Activated CD4-positive, alpha-beta T cell treated with anti-CD3 and anti-CD28 coated beads for 36 hours (primary cell): ENCODE measurements around the gene TGFBRAP1. TPM values are rescaled to one million over a fixed set of nuclear protein-coding genes. Genes with fewer than 3 reads are reported as not detected.

Experiments used
- ATAC-seq: fragments of 200-7000 bp; cut with Tn5 transposase; one replicate; pipeline ENCODE4 v1.10.0; 2021; ENCODE audit warnings: mild to moderate bottlenecking, moderate library complexity
- CTCF ChIA-PET: fragments of 350-600 bp; sonication (Branson Sonifier 250); formaldehyde crosslinking; loops from one replicate; lab custom pipeline; 2021; ENCODE audit warnings: antibody characterized with exemption; lab: Charles Lee
- POLR2A ChIA-PET: fragments of 350-600 bp; sonication (Branson Sonifier 250); formaldehyde crosslinking; loops from one replicate; lab custom pipeline; 2021; ENCODE audit warnings: antibody characterized with exemption, inconsistent platforms; lab: Charles Lee
- DNase-seq: peaks from one replicate; pipeline ENCODE4 v3.0.0-alpha.2; 2020
- H3K27ac Mint-ChIP-seq: one replicate; pipeline ENCODE4 v1.8.0; 2021; ENCODE audit warnings: mixed read lengths
- H3K27me3 Mint-ChIP-seq: one replicate; pipeline ENCODE4 v1.8.0; 2021; ENCODE audit warnings: mixed read lengths
- H3K36me3 Mint-ChIP-seq: one replicate; pipeline ENCODE4 v1.8.0; 2021; ENCODE audit warnings: low read depth, mixed read lengths
- H3K4me1 Mint-ChIP-seq: one replicate; pipeline ENCODE4 v1.8.0; 2021; ENCODE audit warnings: mixed read lengths
- H3K4me3 Mint-ChIP-seq: one replicate; pipeline ENCODE4 v1.8.0; 2021; ENCODE audit warnings: mild to moderate bottlenecking, moderate library complexity, mixed read lengths
- H3K9me3 Mint-ChIP-seq: one replicate; pipeline ENCODE4 v1.8.0; 2021; ENCODE audit warnings: low read depth, mixed read lengths
- intact Hi-C, 2 experiments: fragments of 100-400 bp; cut with DNase I in 1 of 2; cut with micrococcal nuclease in 1 of 2; formaldehyde crosslinking; loops; one replicate each; pipeline versions ENCODE4 v1.14.2 to v1.15.1; 2022 to 2024; cut with DNase I, micrococcal nuclease
- total RNA-seq, 2 experiments: library from RNA; stranded (reverse); gene quantifications; one replicate each; pipeline ENCODE4 v1.2.3, GENCODE V29; 2021

The TGFBRAP1 gene
- total RNA-seq, 2 experiments from 2014 or later: 20.0 to 20.6 TPM

GRCh38 chr2:105344704-105345345 is 15.3 kb upstream of the TGFBRAP1 start:
- Mint-ChIP-seq H3K4me3 (no peak overlapping the region), H3K4me1 (no peaks in the 10 kb centered on the region), H3K36me3 (peaks cover 46% of the 10 kb centered on the region), H3K27ac (no peak overlapping the region), H3K9me3 (no peaks in the 10 kb centered on the region), H3K27me3 (no peaks in the 10 kb centered on the region)
- DNase-seq (no peak), ATAC-seq (no peak)
- ChIA-PET POLR2A (no interaction called here), CTCF (interaction anchor here (0.7 to 1.1 kb wide), 6 partner anchors 9 to 199 kb away, joined by 3 to 5 read pairs (median 3); no protein-coding TSS in a partner anchor)
- intact Hi-C loops: no loop called here

- H3K4me3 Mint-ChIP-seq: peak overlapping the region; percentile 91
- intact Hi-C loops: loop anchor here (5.0 to 10.0 kb wide), 4 partner anchors 302 to 748 kb away; partner anchors contain the start of genes MRPS9 (in 1 of the 2) and NCK2 (in 1 of the 2)
- no peak overlapping the region for H3K27ac Mint-ChIP-seq
Observed at GRCh38 chr2:105339414-105339813, 9.9 kb upstream of the TGFBRAP1 start.

GRCh38 chr2:105338020-105338385 is 8.5 kb upstream of the TGFBRAP1 start:
- no peak for DNase-seq
- Mint-ChIP-seq H3K36me3 (peaks cover 24% of the 10 kb centered on the region), H3K9me3 (no peaks in the 10 kb centered on the region), H3K4me3 (peak overlapping the region; percentile 91), H3K27ac (peak overlapping the region; percentile 100), H3K27me3 (no peaks in the 10 kb centered on the region), H3K4me1 (peaks cover 27% of the 10 kb centered on the region)
- ChIA-PET POLR2A (no interaction called here), CTCF (interaction anchor here (0.8 to 3.8 kb wide), 3 partner anchors 10 to 11 kb away, joined by 3 to 14 read pairs (median 10); no protein-coding TSS in a partner anchor)
- intact Hi-C loops: loop anchor here (5.0 to 10.0 kb wide), 4 partner anchors 301 to 749 kb away; partner anchors contain the start of genes MRPS9 (in 1 of the 2) and NCK2 (in 1 of the 2)
- ATAC-seq: peak; percentile 23

More at GRCh38 chr2:105339414-105339813, 9.9 kb upstream of the TGFBRAP1 start:
- no peak for DNase-seq
- Mint-ChIP-seq H3K4me1 (peaks cover 27% of the 10 kb centered on the region), H3K9me3 (no peaks in the 10 kb centered on the region), H3K36me3 (peaks cover 27% of the 10 kb centered on the region), H3K27me3 (no peaks in the 10 kb centered on the region)
- CTCF ChIA-PET: interaction anchor here (2.5 to 3.8 kb wide), 2 partner anchors 9 to 11 kb away, joined by 10 to 14 read pairs; no protein-coding TSS in a partner anchor
- POLR2A ChIA-PET: no interaction called here
- ATAC-seq: no peak

GRCh38 chr2:105337122-105338019 is 7.8 kb upstream of the TGFBRAP1 start, which contains the start of gene C2orf49:
C2orf49 (plus strand) TSS chr2:105337540; CDS start chr2:105337588, 48 bp downstream.
- peaks cover 19% of the 10 kb centered on the region for H3K36me3 Mint-ChIP-seq
- POLR2A ChIA-PET: interaction anchor here (0.6 kb wide), 1 partner anchor 800 kb away, joined by 3 read pairs; no protein-coding TSS in a partner anchor
- CTCF ChIA-PET: interaction anchor here (0.7 to 3.8 kb wide), 3 partner anchors 9 to 29 kb away, joined by 3 to 14 read pairs (median 3); no protein-coding TSS in a partner anchor
- DNase-seq (peak; percentile 94), ATAC-seq (peak; percentile 93)
- intact Hi-C loops: loop anchor here (1.0 to 10.0 kb wide), 7 partner anchors 8 to 857 kb away; partner anchors contain the start of genes TGFBRAP1 (in 2 of the 2), FHL2 (in 1 of the 2), MRPS9 (in 1 of the 2) and NCK2 (in 1 of the 2)
- H3K27ac Mint-ChIP-seq: peak within 1 kb of the TSS; percentile 100
- H3K4me1 Mint-ChIP-seq: peaks cover 27% of the 10 kb centered on the region
- peak within 1 kb of the TSS; percentile 91 for H3K4me3 Mint-ChIP-seq
- no peaks in the 10 kb centered on the region for H3K9me3 Mint-ChIP-seq
- no peaks in the 10 kb centered on the region for H3K27me3 Mint-ChIP-seq

- Mint-ChIP-seq H3K27me3 (no peaks in the 10 kb centered on the region), H3K4me3 (peak overlapping the region; percentile 91), H3K36me3 (peaks cover 17% of the 10 kb centered on the region), H3K9me3 (no peaks in the 10 kb centered on the region), H3K27ac (peak overlapping the region; percentile 100), H3K4me1 (peaks cover 27% of the 10 kb centered on the region)
- ChIA-PET POLR2A (no interaction called here), CTCF (interaction anchor here (3.8 kb wide), 1 partner anchor 8 kb away, joined by 14 read pairs; no protein-coding TSS in a partner anchor)
- DNase-seq (no peak), ATAC-seq (no peak)
- intact Hi-C loops: loop anchor here (1.0 to 10.0 kb wide), 7 partner anchors 7 to 858 kb away; partner anchors contain the start of genes TGFBRAP1 (in 2 of the 2), FHL2 (in 1 of the 2), MRPS9 (in 1 of the 2) and NCK2 (in 1 of the 2)
Observed at GRCh38 chr2:105336786-105337121, 7.2 kb upstream of the TGFBRAP1 start.

- peak overlapping the region; percentile 31 for H3K27ac Mint-ChIP-seq
- POLR2A ChIA-PET: interaction anchor here (0.8 kb wide), 1 partner anchor 14 kb away, joined by 3 read pairs; no protein-coding TSS in a partner anchor
- peaks cover 10% of the 10 kb centered on the region for H3K36me3 Mint-ChIP-seq
Observed at GRCh38 chr2:105335469-105335868, 5.9 kb upstream of the TGFBRAP1 start.

GRCh38 chr2:105334211-105334610 is 4.7 kb upstream of the TGFBRAP1 start:
- intact Hi-C loops: loop anchor here (1.0 to 10.0 kb wide), 2 partner anchors 60 to 411 kb away; partner anchors contain the start of gene NCK2 (in 1 of the 2)
- H3K4me1 Mint-ChIP-seq: peaks cover 30% of the 10 kb centered on the region
- H3K27ac Mint-ChIP-seq: no peak overlapping the region
- H3K36me3 Mint-ChIP-seq: peaks cover 6% of the 10 kb centered on the region
- ChIA-PET POLR2A (no interaction called here), CTCF (no interaction called here)
- H3K9me3 Mint-ChIP-seq: no peaks in the 10 kb centered on the region
- no peak for DNase-seq
- H3K4me3 Mint-ChIP-seq: no peak overlapping the region
- H3K27me3 Mint-ChIP-seq: no peaks in the 10 kb centered on the region
- no peak for ATAC-seq

More at GRCh38 chr2:105335469-105335868, 5.9 kb upstream of the TGFBRAP1 start:
- intact Hi-C loops: loop anchor here (5.0 to 10.0 kb wide), 4 partner anchors 298 to 752 kb away; partner anchors contain the start of genes MRPS9 (in 1 of the 2) and NCK2 (in 1 of the 2)
- H3K4me3 Mint-ChIP-seq: peak overlapping the region; percentile 91
- ATAC-seq (no peak), DNase-seq (no peak)
- H3K9me3 Mint-ChIP-seq: no peaks in the 10 kb centered on the region
- CTCF ChIA-PET: interaction anchor here (0.9 to 1.4 kb wide), 2 partner anchors 9 to 13 kb away, joined by 3 read pairs; no protein-coding TSS in a partner anchor
- H3K4me1 Mint-ChIP-seq: peaks cover 30% of the 10 kb centered on the region
- H3K27me3 Mint-ChIP-seq: no peaks in the 10 kb centered on the region

- H3K9me3 Mint-ChIP-seq: no peaks in the 10 kb centered on the region
- peak; percentile 36 for DNase-seq
- H3K4me1 Mint-ChIP-seq: peaks cover 35% of the 10 kb centered on the region
- peaks cover 11% of the 10 kb centered on the region for H3K36me3 Mint-ChIP-seq
- H3K27me3 Mint-ChIP-seq: no peaks in the 10 kb centered on the region
- ChIA-PET CTCF (interaction anchor here (1.9 kb wide), 1 partner anchor 8 kb away, joined by 6 read pairs; no protein-coding TSS in a partner anchor), POLR2A (no interaction called here)
- peak overlapping the region; percentile 83 for H3K4me3 Mint-ChIP-seq
- peak overlapping the region; percentile 97 for H3K27ac Mint-ChIP-seq
- peak; percentile 24 for ATAC-seq
- intact Hi-C loops: loop anchor here in 1 of 2 experiments (10.0 kb wide), 1 partner anchor 414 kb away; the partner anchor contains the start of gene NCK2
Observed at GRCh38 chr2:105330681-105331375, 1.3 kb upstream of the TGFBRAP1 start.

- Mint-ChIP-seq H3K36me3 (peaks cover 20% of the 10 kb centered on the region), H3K27me3 (no peaks in the 10 kb centered on the region), H3K4me3 (peak overlapping the region; percentile 98), H3K27ac (peak overlapping the region; percentile 96), H3K9me3 (no peaks in the 10 kb centered on the region), H3K4me1 (peaks cover 44% of the 10 kb centered on the region)
- ATAC-seq: peak; percentile 31
- DNase-seq: no peak
- ChIA-PET CTCF (interaction anchor here (0.8 to 1.9 kb wide), 2 partner anchors 9 to 14 kb away, joined by 3 to 14 read pairs; partner anchors contain the start of gene C2orf49), POLR2A (no interaction called here)
- intact Hi-C loops: loop anchor here (1.0 kb wide), 1 partner anchor 8 kb away; the partner anchor contains the start of gene C2orf49 (in 2 of the 2)
Observed at GRCh38 chr2:105329197-105329554, 359 bp downstream of the TGFBRAP1 start.
